H1 (cell line): ENCODE results near the gene GLB1L3. TPM values are rescaled to one million over a fixed set of nuclear protein-coding genes. Genes with fewer than 3 reads are reported as not detected.

Experiments
- CTCF ChIA-PET: fragments of 300-600 bp; sonication (Branson Sonifier 250); formaldehyde crosslinking; loops from one replicate; lab custom pipeline; 2021; ENCODE audit not compliant: partially characterized antibody; lab: Charles Lee
- POLR2A ChIA-PET: fragments of 300-600 bp; sonication (Branson Sonifier 250); formaldehyde crosslinking; loops from one replicate; lab custom pipeline; 2021; ENCODE audit warnings: inconsistent platforms; ENCODE audit not compliant: partially characterized antibody; lab: Charles Lee
- DNase-seq, 2 experiments: peaks; one replicate each; pipeline versions ENCODE4 v3.0.0 to v3.0.0-alpha.2; 2010 to 2022; ENCODE audit warnings: low spot score in 2 of 2, low read depth in 1 of 2, mixed read lengths in 1 of 2
- FAIRE-seq: peaks from 2 replicates; lab custom pipeline; 2011; peaks lifted over from hg19 to GRCh38; lab: Jason Lieb, UNC
- H2AFZ ChIP-seq: 2 replicates; pipeline ENCODE4 v1.8.1; 2012; ENCODE audit warnings: low read length, inconsistent platforms
- H2AK5ac ChIP-seq: 2 replicates; pipeline ENCODE4 v1.6.1; 2013; ENCODE audit warnings: low read depth, low read length
- H2BK120ac ChIP-seq: replicated peaks from 2 replicates; pipeline ENCODE3; 2013; ENCODE audit warnings: low read depth, low read length, inconsistent platforms
- H2BK12ac ChIP-seq: 2 replicates; pipeline ENCODE4 v1.6.1; 2013; ENCODE audit warnings: low read depth, low read length
- H2BK15ac ChIP-seq: 2 replicates; pipeline ENCODE4 v1.6.1; 2013; ENCODE audit warnings: low read length
- H2BK20ac ChIP-seq: 2 replicates; pipeline ENCODE4 v1.6.1; 2013; ENCODE audit warnings: low read length
- H2BK5ac ChIP-seq: 2 replicates; pipeline ENCODE4 v1.6.1; 2013; ENCODE audit warnings: low read depth, low read length
- H3K14ac ChIP-seq: 2 replicates; pipeline ENCODE4 v1.6.1; 2013; ENCODE audit warnings: inconsistent platforms; ENCODE audit not compliant: insufficient read length
- H3K18ac ChIP-seq: 2 replicates; pipeline ENCODE4 v1.6.1; 2013; ENCODE audit warnings: low read length; ENCODE audit errors: extremely low read depth
- H3K23ac ChIP-seq: 2 replicates; pipeline ENCODE4 v1.6.1; 2013; ENCODE audit warnings: inconsistent platforms; ENCODE audit not compliant: insufficient read length
- H3K23me2 ChIP-seq: 2 replicates; pipeline ENCODE4 v1.6.1; 2013; ENCODE audit warnings: low read depth, low read length
- H3K27ac ChIP-seq: 2 replicates; pipeline ENCODE4 v1.6.1; 2011; ENCODE audit warnings: low read depth, low read length, inconsistent platforms
- H3K27me3 ChIP-seq, 4 experiments: replicated peaks in 1 of 4; 1 replicate in 1 of 4; 2 replicates in 3 of 4; pipeline versions ENCODE4 v1.6.1 to v1.8.1; 2011 to 2013; ENCODE audit warnings: low read length in 3 of 4, mild to moderate bottlenecking in 3 of 4, inconsistent platforms in 2 of 4, mixed read lengths in 2 of 4, moderate library complexity in 1 of 4; ENCODE audit not compliant: control insufficient read depth in 3 of 4, insufficient read depth in 3 of 4; ENCODE audit errors: extremely low read depth in 1 of 4
- H3K36me3 ChIP-seq, 4 experiments: 2 replicates each; pipeline versions ENCODE4 v1.6.1 to v1.8.1; 2011 to 2013; ENCODE audit warnings: mild to moderate bottlenecking in 4 of 4, low read length in 3 of 4, moderate library complexity in 2 of 4, control low read depth in 1 of 4, inconsistent platforms in 1 of 4; ENCODE audit not compliant: insufficient read depth in 4 of 4, control insufficient read depth in 2 of 4
- H3K4ac ChIP-seq: replicated peaks from 2 replicates; pipeline ENCODE3; 2013; ENCODE audit warnings: low read length, low read depth, mixed read lengths, inconsistent platforms; ENCODE audit not compliant: insufficient read length
- H3K4me1 ChIP-seq, 4 experiments: replicated peaks in 1 of 4; 1 replicate in 1 of 4; 2 replicates in 3 of 4; pipeline versions ENCODE4 v1.6.1 to v1.8.1; 2011 to 2013; ENCODE audit warnings: low read length in 3 of 4, inconsistent platforms in 2 of 4, mixed read lengths in 1 of 4; ENCODE audit not compliant: insufficient read depth in 4 of 4, control insufficient read depth in 3 of 4
- H3K4me2 ChIP-seq, 2 experiments: 2 replicates each; pipeline versions ENCODE4 v1.6.1 to v1.8.1; 2011 to 2013; ENCODE audit warnings: low read depth in 2 of 2, low read length in 2 of 2, control low read depth in 1 of 2, inconsistent platforms in 1 of 2, mild to moderate bottlenecking in 1 of 2; ENCODE audit not compliant: insufficient read depth in 1 of 2
- H3K4me3 ChIP-seq, 4 experiments: fragments of 200-600, 300-600 bp in 1 of 4; sonication (generic), shearing (Covaris generic), sonication (Bioruptor Twin) in 1 of 4; 2 replicates each; pipeline versions ENCODE4 v1.5.1 to v1.8.1; 2011 to 2016; ENCODE audit warnings: low read length in 4 of 4, low read depth in 3 of 4, control low read depth in 2 of 4, inconsistent platforms in 2 of 4, mild to moderate bottlenecking in 2 of 4, mixed read lengths in 1 of 4, moderate library complexity in 1 of 4; ENCODE audit not compliant: insufficient read depth in 2 of 4; ENCODE audit errors: extremely low read depth in 1 of 4
- H3K56ac ChIP-seq: replicated peaks from 2 replicates; pipeline ENCODE3; 2013; ENCODE audit warnings: low read depth, mild to moderate bottlenecking, mixed read lengths, low read length, inconsistent platforms; ENCODE audit not compliant: insufficient read length
- H3K79me1 ChIP-seq: 2 replicates; pipeline ENCODE4 v1.6.1; 2013; ENCODE audit warnings: low read depth, low read length, control low read depth
- H3K79me2 ChIP-seq, 2 experiments: 2 replicates each; pipeline versions ENCODE4 v1.6.1 to v1.8.1; 2012 to 2013; ENCODE audit warnings: low read length in 2 of 2, mild to moderate bottlenecking in 2 of 2, inconsistent platforms in 1 of 2; ENCODE audit not compliant: insufficient read depth in 2 of 2, control insufficient read depth in 1 of 2
- H3K9ac ChIP-seq, 4 experiments: replicated peaks in 1 of 4; 1 replicate in 1 of 4; 2 replicates in 3 of 4; pipeline versions ENCODE4 v1.6.1 to v1.8.1; 2011 to 2013; ENCODE audit warnings: low read depth in 3 of 4, low read length in 3 of 4, control low read depth in 2 of 4, mild to moderate bottlenecking in 2 of 4, moderate library complexity in 2 of 4, inconsistent platforms in 1 of 4; ENCODE audit errors: extremely low read depth in 1 of 4
- H3K9me3 ChIP-seq, 2 experiments: 2 replicates each; pipeline versions ENCODE4 v1.6.1 to v1.8.1; 2012 to 2013; ENCODE audit warnings: mild to moderate bottlenecking in 2 of 2, moderate library complexity in 2 of 2, control low read depth in 1 of 2, inconsistent platforms in 1 of 2, low read depth in 1 of 2, low read length in 1 of 2, mixed read lengths in 1 of 2; ENCODE audit not compliant: insufficient read depth in 2 of 2
- H4K20me1 ChIP-seq, 2 experiments: replicated peaks in 1 of 2; 2 replicates each; pipeline versions ENCODE3 to v1.8.1; 2011 to 2013; ENCODE audit warnings: inconsistent platforms in 2 of 2, low read length in 2 of 2, mild to moderate bottlenecking in 1 of 2; ENCODE audit not compliant: insufficient read depth in 2 of 2, control insufficient read depth in 1 of 2
- H4K5ac ChIP-seq: 2 replicates; pipeline ENCODE4 v1.6.1; 2013; ENCODE audit warnings: low read length, low read depth, mixed read lengths, inconsistent platforms; ENCODE audit not compliant: insufficient read length
- H4K8ac ChIP-seq: 2 replicates; pipeline ENCODE4 v1.8.0; 2013; ENCODE audit warnings: mild to moderate bottlenecking, moderate library complexity, low read length, inconsistent platforms; ENCODE audit not compliant: insufficient read depth; ENCODE audit errors: extremely low read depth
- H4K91ac ChIP-seq: replicated peaks from 2 replicates; pipeline ENCODE3; 2013; ENCODE audit warnings: low read length, mixed read lengths, inconsistent platforms; ENCODE audit not compliant: insufficient read length
- CBX8 ChIP-seq: fragments of 300-800, 300-1000 bp; sonication (generic); IDR thresholded peaks from 2 replicates; pipeline ENCODE4 v1.7.1; 2016; ENCODE audit warnings: low read depth, low read length, borderline replicate concordance
- EGR1 ChIP-seq: IDR thresholded peaks from 2 replicates; pipeline ENCODE4 v1.6.1; 2011; ENCODE audit warnings: low read depth, low read length, borderline replicate concordance
- EZH2 ChIP-seq: fragments of 200-600 bp; sonication (generic); IDR thresholded peaks from 2 replicates; pipeline ENCODE4 v1.7.1; 2012; ENCODE audit warnings: low read depth, mild to moderate bottlenecking, moderate library complexity, low read length, inconsistent platforms; ENCODE audit not compliant: severe bottlenecking
- NANOG ChIP-seq: IDR thresholded peaks from 2 replicates; pipeline ENCODE4 v1.6.1; 2011; ENCODE audit warnings: low read length, low read depth, mild to moderate bottlenecking, inconsistent platforms; ENCODE audit not compliant: insufficient read depth, poor library complexity, severe bottlenecking
- RAD21 ChIP-seq, 2 experiments: IDR thresholded peaks in 1 of 2; conservative IDR thresholded peaks in 1 of 2; 2 replicates each; pipeline ENCODE4 v1.6.1; 2011; ENCODE audit warnings: low read depth in 2 of 2, low read length in 2 of 2, improper control_type of control experiment in 1 of 2, inconsistent platforms in 1 of 2, mild to moderate bottlenecking in 1 of 2, moderate library complexity in 1 of 2
- SIX5 ChIP-seq: IDR thresholded peaks from 2 replicates; pipeline ENCODE4 v1.6.1; 2011; ENCODE audit warnings: mild to moderate bottlenecking, low read depth, low read length
- WGBS, 2 experiments: shearing (Covaris generic) in 1 of 2; methylation state at CpG; one replicate each; pipeline versions ENCODE4 v1.1.6 to v1.1.7; 2013 to 2015; ENCODE audit warnings: low lambda C conversion rate in 2 of 2, mixed read lengths in 2 of 2, inconsistent platforms in 1 of 2, low coverage in 1 of 2, missing lambda C conversion rate in 1 of 2; ENCODE audit not compliant: insufficient replicate concordance in 2 of 2, insufficient coverage in 1 of 2, insufficient read length in 1 of 2; ENCODE audit errors: extremely low coverage in 1 of 2, missing lambda C conversion rate in 1 of 2; 5-methylcytosine and 5-hydroxymethylcytosine counted together
- polyA plus RNA-seq, 7 experiments: library from polyadenylated mRNA; depleted of rRNA in 3 of 7; stranded (reverse) in 5 of 7; unstranded in 2 of 7; fragments of >200 nt in 5 of 7; fragments of 200-250 nt in 2 of 7; gene quantifications; 1 replicate in 5 of 7; 2 replicates in 1 of 7; 4 replicates in 1 of 7; pipeline versions ENCODE4 v1.2.1 to v1.2.3, GENCODE V29; 2011 to 2013; ENCODE audit warnings: missing spikeins in 2 of 7, mixed read lengths in 2 of 7
- total RNA-seq: library from RNA; stranded (reverse); fragmentation: NEBNext Ultra II Directional; extraction: Animal tissue kit (Norgen Biotek cat#: 25700); gene quantifications from 2 replicates; pipeline ENCODE4 v1.2.1, GENCODE V29; 2021
- TF ChIP-seq, protein P1 (sequence below), 3 experiments: IDR thresholded peaks; 1 replicate in 2 of 3; 2 replicates in 1 of 3; pipeline versions ENCODE4 v1.5.1 to v1.6.1; 2011; ENCODE audit warnings: low read length in 3 of 3, mild to moderate bottlenecking in 3 of 3, inconsistent platforms in 2 of 3, low read depth in 1 of 3, moderate library complexity in 1 of 3; ENCODE audit not compliant: insufficient read depth in 1 of 3; ENCODE audit errors: control extremely low read depth in 1 of 3

Gene GLB1L3
- total and polyA plus RNA-seq, 2 of the 8 experiments (the other 6 are each of a cell fraction or from before 2014, with no cell fraction given): 14.9 to 33.2 TPM

DNA sequence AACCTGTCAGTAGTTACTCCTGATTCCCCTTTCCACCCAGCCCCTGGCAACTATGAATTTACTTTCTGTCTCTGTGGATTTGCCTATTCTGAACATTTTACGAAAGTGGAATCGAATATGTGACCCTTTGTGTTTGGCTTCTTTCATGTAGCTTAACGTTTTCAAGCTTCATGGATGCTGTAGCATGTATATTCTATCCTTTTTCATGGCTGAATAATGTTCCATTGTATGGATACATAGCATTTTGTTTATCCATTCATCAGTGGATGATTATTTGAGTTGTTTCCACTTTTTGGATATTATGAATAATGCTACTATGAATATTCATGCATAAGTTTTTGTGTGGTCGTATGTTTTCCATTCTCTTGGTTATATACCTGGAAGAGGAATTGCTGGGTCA is 46.4 kb downstream of the GLB1L3 start:
- Histone ChIP-seq H4K5ac (no peak overlapping the region), H3K9ac (no peak overlapping the region), H3K23ac (no peak overlapping the region), H3K23me2 (no peaks in the 10 kb centered on the region), H3K79me1 (no peaks in the 10 kb centered on the region), H4K20me1 (no peaks in the 10 kb centered on the region), H3K4me2 (no peak overlapping the region), H4K8ac (no peak overlapping the region), H3K14ac (no peak overlapping the region), H3K4ac (no peak overlapping the region), H3K79me2 (no peaks in the 10 kb centered on the region), H3K36me3 (peaks cover 0 to 18% (median 8%) of the 10 kb centered on the region in 4 experiments; a peak in 4 of 8 replicates), H3K27me3 (no peaks in the 10 kb centered on the region), H3K4me3 (no peak overlapping the region), H3K27ac (no peak overlapping the region), H3K4me1 (no peaks in the 10 kb centered on the region), H2AK5ac (no peak overlapping the region), H3K56ac (no peak overlapping the region), H2BK120ac (no peak overlapping the region), H3K9me3 (peaks cover 0 to 2% of the 10 kb centered on the region in 2 experiments; a peak in 1 of 4 replicates), H3K18ac (no peak overlapping the region), H2BK20ac (no peak overlapping the region), H2BK5ac (no peak overlapping the region), H4K91ac (no peak overlapping the region), H2AFZ (no peak overlapping the region), H2BK12ac (no peak overlapping the region), H2BK15ac (no peak overlapping the region)
- FAIRE-seq: no peak
- TF ChIP-seq RAD21 (IDR thresholded peaks at IDR 0.05 in 1 of 2, conservative IDR thresholded peaks at IDR 0.05 in 1 of 2; ENCODE audit: low read depth in 2 of 2, low read length in 2 of 2) (no peak), EZH2 (no peak), SIX5 (no peak), EGR1 (no peak), CBX8 (no peak), NANOG (no peak)
- TF ChIP-seq, protein P1, sequence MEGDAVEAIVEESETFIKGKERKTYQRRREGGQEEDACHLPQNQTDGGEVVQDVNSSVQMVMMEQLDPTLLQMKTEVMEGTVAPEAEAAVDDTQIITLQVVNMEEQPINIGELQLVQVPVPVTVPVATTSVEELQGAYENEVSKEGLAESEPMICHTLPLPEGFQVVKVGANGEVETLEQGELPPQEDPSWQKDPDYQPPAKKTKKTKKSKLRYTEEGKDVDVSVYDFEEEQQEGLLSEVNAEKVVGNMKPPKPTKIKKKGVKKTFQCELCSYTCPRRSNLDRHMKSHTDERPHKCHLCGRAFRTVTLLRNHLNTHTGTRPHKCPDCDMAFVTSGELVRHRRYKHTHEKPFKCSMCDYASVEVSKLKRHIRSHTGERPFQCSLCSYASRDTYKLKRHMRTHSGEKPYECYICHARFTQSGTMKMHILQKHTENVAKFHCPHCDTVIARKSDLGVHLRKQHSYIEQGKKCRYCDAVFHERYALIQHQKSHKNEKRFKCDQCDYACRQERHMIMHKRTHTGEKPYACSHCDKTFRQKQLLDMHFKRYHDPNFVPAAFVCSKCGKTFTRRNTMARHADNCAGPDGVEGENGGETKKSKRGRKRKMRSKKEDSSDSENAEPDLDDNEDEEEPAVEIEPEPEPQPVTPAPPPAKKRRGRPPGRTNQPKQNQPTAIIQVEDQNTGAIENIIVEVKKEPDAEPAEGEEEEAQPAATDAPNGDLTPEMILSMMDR (IDR thresholded peaks at IDR 0.05; ENCODE audit: control extremely low read depth in 1 of 3, insufficient read depth in 1 of 3, low read depth in 1 of 3, low read length in 3 of 3): no peak
- 90% methylated on average over 4 of the region's 4 CpGs; no CpG with 5 or more reads in 1 of the 2 experiments for WGBS, 2 experiments
- ChIA-PET CTCF (interaction anchor here (1.0 kb wide), 1 partner anchor 48 kb away, joined by 3 read pairs; no protein-coding TSS in a partner anchor), POLR2A (no interaction called here)
- DNase-seq: no peak
